Activated CD8-positive, alpha-beta memory T cell treated with anti-CD3 and anti-CD28 coated beads, Interleukin-2, amount 50 U/mL, for 4 hours (primary cell): ENCODE results near the gene APPL2.
"Not testable (repeated sequence)": the region's sequence is repeated elsewhere in the genome, so short reads cannot be mapped to it uniquely, and the experiment has no call there.

Source experiments
- DNase-seq: peaks from one replicate; pipeline ENCODE4 v3.0.0-alpha.2; 2020

The APPL2 gene

GRCh38 chr12:105183976-105184375 lies 52.0 kb downstream of the APPL2 start:
- DNase-seq = not testable (repeated sequence)

DNA sequence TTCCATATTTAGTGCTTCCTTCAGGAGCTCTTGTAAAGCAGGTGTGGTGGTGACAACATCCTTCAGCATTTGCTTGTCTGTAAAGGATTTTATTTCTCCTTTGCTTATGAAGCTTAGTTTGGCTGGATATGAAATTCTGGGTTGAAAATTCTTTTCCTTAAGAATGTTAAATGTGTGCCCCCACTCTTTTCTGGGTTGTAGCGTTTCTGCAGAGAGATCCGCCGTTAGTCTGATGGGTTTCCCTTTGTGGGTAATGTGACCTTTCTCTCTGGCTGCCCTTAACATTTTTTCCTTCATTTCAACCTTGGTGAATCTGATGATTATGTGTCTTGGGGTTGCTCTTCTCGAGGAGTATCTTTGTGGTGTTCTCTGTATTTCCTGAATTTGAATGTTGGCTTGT lies 52.6 kb downstream of the APPL2 start:
- DNase-seq = not testable (repeated sequence)

- DNase-seq = not testable (repeated sequence)
These were observed 56.9 kb downstream of the APPL2 start for GRCh38 chr12:105179114-105179513.

- no peak for DNase-seq
These were observed 58.8 kb downstream of the APPL2 start for GRCh38 chr12:105177208-105177607.

DNA sequence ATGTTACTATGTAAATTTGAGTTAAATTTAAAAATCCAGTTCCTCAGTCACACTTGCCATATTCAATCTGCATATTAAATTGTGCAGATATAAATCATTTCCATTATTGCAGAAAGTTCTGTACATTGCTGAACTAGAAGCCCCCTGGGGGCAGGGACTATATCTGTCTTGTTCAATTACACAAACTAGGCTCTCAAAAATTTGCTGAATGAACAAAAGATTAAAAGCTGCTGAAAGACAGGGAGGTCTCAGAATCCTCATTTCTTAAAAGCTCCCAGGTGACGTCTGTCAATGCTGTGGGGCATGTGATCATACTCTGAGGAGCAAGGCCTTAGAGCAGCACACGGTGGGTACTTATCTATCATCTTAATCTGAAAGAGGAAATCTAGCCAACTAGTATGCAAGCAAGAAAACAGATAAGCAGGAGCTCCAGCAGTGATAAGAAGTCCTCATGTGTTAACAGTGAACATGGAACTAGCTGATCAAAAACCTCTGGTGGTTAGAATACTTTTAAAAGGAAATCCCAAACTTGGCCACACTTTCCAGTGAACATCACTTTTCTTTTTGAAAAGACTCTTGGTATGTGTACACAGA lies 60.5 kb downstream of the APPL2 start:
- no peak for DNase-seq

DNA sequence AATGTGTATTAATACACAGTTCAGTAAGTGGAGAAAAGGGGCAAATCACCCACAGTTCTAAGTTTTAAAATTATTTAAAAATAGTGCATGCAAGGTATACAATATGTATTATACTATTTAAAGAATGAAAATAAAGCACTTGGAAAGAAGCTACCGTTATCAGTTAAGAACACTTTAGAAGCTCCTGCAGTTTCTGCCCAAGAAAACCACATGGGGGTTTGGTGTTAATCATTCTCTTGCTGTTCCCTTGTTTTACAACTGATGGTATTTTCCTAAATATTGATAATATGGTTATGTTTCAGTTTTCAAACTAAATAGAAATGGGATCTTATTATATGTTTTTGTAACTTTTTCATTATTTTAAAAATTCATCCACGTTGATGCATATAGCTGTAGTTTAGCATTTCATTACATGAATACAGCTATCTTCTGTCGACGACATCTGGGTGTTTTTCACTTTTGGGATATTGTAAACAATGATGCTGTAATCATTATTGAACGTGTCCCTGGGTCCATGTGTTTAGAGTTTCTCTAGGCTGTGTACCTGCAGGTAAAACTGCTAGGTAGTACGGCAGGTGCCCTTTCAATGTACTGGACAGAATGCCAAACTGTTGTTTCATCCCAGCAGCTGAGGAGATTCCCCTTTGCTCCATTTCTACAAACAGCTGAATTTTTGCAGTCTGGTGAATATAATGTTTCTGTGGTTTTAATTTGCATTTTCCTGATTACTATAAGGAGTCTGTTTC lies 64.1 kb downstream of the APPL2 start:
- no peak for DNase-seq

- DNase-seq = no peak
These were observed 65.8 kb downstream of the APPL2 start for GRCh38 chr12:105170139-105170538.

GRCh38 chr12:105168006-105168405 lies 68.0 kb downstream of the APPL2 start:
- no peak for DNase-seq

DNA sequence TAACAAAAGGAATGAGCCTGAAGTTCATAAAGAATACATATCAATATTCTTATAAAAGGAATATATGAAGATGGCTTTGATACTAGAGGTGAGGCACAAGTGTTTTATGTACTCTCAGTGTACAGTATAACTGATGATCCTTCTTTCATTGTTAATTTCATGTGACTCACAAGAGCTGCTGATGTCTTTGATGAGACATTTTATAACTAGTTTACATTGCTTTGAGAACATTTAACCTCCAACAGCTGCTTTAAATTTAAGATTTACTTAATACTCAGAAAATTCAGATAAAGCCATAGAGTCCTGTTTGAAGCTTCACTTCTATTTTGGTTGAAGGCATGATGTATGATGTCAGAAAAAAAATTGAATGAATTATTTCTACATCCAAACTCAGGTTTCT lies 68.6 kb downstream of the APPL2 start:
- DNase-seq = no peak

DNA sequence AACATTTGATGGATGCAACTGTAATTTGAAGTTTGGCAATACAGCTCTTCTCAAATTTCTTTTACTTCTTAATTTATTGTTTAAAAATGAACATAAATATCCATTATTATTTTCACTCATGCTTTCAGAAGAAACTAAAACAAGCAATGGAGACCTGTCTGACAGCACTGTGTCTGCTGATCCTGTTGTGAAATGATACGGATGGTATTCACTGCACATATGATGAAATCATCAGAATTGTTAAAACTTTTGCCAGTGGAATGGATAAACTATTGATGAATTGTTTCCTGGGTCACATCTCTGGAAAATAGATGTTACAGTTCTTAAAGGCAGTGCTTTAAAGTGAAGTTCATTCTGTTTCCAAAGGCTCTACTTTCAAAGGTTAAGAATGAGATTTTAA lies 69.2 kb downstream of the APPL2 start:
- no peak for DNase-seq

DNA sequence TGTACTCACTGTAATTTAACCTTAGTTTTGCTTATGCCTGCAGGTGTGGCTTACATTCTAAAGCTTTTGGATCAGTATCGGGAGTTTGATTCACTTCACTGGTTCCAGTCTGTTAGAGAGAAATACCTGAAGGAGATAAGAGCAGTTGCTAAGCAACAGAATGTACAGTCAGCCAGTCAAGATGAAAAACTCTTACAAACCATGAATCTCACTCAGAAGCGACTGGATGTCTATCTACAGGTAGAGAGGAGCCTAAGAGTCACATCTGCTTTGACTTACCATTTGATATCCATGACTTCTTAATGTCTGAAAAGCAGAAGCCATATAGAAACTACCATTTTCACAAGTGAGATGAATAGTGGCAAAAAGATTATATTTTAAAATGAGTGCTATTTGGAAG lies 71.9 kb downstream of the APPL2 start:
- DNase-seq = no peak

DNA sequence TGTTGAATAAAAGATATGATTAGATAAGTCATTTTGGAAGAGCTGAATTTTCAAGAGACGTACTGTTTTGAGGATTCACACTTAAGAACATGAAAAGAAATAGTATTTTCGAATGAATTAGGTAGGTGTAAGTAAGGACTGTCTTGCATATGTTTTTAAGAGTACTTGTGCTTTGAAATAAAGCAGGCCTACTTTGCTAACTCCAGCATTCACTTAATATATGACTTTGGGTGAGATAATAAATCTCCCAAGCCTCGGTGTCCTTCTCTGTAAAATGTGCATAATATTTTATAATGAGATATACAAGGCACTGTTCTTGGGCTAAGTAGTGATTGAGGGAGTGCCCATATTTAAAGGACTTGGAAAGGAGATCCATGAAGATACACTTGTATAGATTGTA lies 73.8 kb downstream of the APPL2 start:
- DNase-seq = no peak

DNA sequence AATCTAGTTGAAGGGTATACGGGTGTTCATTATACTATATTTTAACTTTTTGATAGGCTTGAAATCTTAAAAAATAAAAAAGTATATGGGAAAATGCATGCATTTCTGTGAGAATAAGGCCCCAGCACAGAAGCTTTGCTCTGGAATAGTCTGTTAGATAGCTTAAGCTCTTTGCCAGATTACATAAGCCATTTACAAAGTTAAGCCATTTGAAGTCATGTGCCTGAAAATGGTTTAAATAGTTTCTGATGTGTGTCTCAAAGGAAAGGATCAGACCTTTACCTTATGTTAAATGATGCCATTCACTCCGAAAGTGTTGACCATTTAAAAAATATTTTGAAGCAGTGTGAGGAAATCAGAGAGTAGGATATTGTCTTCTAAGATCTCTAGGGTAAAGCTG lies 77.1 kb downstream of the APPL2 start:
- no peak for DNase-seq

DNA sequence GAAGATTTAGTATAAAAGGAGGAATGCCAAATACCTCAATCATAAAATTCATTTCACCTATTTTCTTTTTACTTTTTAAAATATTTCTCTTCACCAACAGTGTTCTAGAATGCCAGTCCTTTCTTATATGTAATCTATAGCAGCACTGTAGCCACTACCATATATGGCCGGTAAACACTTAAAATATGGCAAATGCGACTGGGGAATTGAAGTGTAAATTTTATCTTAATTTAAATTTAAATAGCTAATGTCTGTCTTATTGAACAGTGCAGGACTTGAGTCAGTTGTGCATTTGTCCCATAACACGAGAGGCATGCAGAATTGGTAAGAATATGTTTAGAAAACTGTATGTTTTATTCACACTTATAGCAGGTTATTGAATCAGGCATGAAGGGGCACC lies 78.4 kb downstream of the APPL2 start:
- DNase-seq = no peak

DNA sequence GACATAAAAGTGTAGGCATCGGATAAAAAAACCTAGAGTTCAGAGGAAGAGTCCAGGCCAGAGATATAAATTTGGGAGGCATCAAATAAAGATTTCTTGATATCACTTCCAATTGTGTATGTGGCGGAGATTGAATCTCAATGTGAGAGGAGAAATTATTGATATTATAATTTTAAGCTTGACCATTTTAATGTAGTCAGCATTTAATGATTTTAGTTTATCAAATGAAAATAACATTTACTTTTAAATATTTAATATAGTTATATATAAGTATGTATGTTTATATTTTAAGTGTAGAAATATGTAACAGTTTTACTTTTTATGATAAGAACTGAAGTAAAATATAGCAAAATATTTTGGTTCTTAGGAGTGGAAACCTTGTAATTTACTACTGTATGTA lies 79.7 kb downstream of the APPL2 start:
- DNase-seq = no peak

DNA sequence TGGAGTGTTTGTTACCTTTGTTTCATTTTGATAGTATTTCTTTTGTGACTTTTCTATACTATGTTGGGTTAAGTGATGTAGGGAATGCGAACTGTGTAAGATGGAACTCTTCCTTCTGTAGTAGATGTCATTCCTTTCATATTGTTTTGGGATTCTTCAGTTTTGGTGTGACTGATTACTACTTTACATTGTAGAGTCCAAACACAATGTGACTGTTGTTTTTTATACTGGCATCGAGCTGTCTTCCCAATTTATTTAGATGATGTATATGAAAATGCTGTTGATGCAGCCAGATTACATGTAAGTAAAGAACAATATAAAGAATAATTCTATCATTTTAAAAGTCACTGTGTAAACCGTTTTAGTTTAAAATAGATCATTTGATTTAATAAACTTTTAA lies 93.7 kb downstream of the APPL2 start:
- DNase-seq = no peak

DNA sequence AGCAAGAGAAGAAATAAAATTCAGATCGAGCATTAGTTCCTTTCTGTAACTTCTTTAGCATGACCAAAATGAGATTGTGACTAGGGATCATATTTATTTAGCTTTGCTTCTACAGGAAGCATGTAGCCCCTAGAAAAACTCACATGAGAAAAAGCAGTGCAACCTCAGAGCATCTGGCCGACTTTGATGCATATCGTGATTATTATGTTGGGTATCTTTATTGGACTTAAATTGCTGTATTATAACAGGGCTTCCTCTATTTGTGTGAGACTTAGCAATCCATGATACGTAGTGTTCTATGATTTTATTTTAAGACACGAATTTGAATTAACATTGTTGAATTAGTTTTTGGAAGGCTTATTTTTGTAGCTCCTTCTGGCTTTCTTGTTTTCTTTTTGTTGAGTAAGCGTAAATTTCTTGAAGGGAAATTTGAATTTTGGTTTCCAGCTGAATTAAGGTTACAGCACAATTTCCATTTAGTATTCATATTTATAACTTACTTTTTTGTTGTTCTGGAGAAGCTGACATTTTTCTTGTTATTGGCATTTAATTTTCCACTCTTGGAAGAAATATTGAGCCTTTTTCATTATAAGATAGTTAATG lies 94.6 kb downstream of the APPL2 start:
- no peak for DNase-seq

GRCh38 chr12:105138248-105138647 lies 97.7 kb downstream of the APPL2 start:
- DNase-seq = no peak
